ENCODE results near the gene CMSS1. TPM values are rescaled to one million over a fixed set of nuclear protein-coding genes. Genes with fewer than 3 reads are reported as not detected.

Gene CMSS1
- total RNA-seq, 4 donors from 2014 or later: 1.8 to 41.2 (median 17.0) TPM

- Histone ChIP-seq H3K36me3 (no peaks in the 10 kb centered on the region), H3K9me3 (no peaks in the 10 kb centered on the region), H3K4me3 (no peak overlapping the region), H3K27me3 (no peaks in the 10 kb centered on the region), H3K4me1 (peaks cover 0 to 8% of the 10 kb centered on the region in 2 donors), H3K27ac (peak overlapping the region; percentile 76 to 81)
- DNase-seq: peak; percentile 39 to 75
- intact Hi-C loops (cut with DNase I; ENCODE audit: low total_unique reads): no loop called here
- TF ChIP-seq POLR2A (IDR thresholded peaks at IDR 0.05) (no peak), CTCF (IDR thresholded peaks at IDR 0.05) (no peak)
Measured at GRCh38 chr3:100002599-100003350, 185.1 kb downstream of the CMSS1 start.

- no peaks in the 10 kb centered on the region for H3K36me3 ChIP-seq
- intact Hi-C loops (cut with DNase I; ENCODE audit: low total_unique reads): no loop called here
- no peak overlapping the region for H3K4me3 ChIP-seq
- H3K9me3 ChIP-seq: no peaks in the 10 kb centered on the region
- no peak for DNase-seq
- H3K27me3 ChIP-seq: no peaks in the 10 kb centered on the region
- H3K27ac ChIP-seq: peak overlapping the region; percentile 76 to 81
- H3K4me1 ChIP-seq: peaks cover 0 to 8% of the 10 kb centered on the region in 2 donors
- TF ChIP-seq CTCF (IDR thresholded peaks at IDR 0.05) (no peak), POLR2A (IDR thresholded peaks at IDR 0.05) (no peak)
Measured at GRCh38 chr3:100003609-100004503, 186.2 kb downstream of the CMSS1 start.

GRCh38 chr3:100004931-100005330 lies 187.3 kb downstream of the CMSS1 start:
- intact Hi-C loops (cut with DNase I; ENCODE audit: low total_unique reads): no loop called here
- Histone ChIP-seq H3K27me3 (no peaks in the 10 kb centered on the region), H3K4me1 (peaks cover 0 to 8% of the 10 kb centered on the region in 2 donors), H3K4me3 (no peak overlapping the region), H3K9me3 (no peaks in the 10 kb centered on the region), H3K36me3 (no peaks in the 10 kb centered on the region), H3K27ac (peak overlapping the region; percentile 25 to 81)
- TF ChIP-seq CTCF (IDR thresholded peaks at IDR 0.05): no peak
- no peak for TF ChIP-seq POLR2A (IDR thresholded peaks at IDR 0.05)
- DNase-seq: no peak

GRCh38 chr3:100005665-100006393 lies 188.2 kb downstream of the CMSS1 start:
- no peak for DNase-seq
- H3K36me3 ChIP-seq: no peaks in the 10 kb centered on the region
- TF ChIP-seq CTCF (IDR thresholded peaks at IDR 0.05) (no peak), POLR2A (IDR thresholded peaks at IDR 0.05) (no peak)
- peak overlapping the region; percentile 42 to 81 for H3K27ac ChIP-seq
- H3K9me3 ChIP-seq: no peaks in the 10 kb centered on the region
- intact Hi-C loops (cut with DNase I; ENCODE audit: low total_unique reads): no loop called here
- H3K27me3 ChIP-seq: no peaks in the 10 kb centered on the region
- H3K4me1 ChIP-seq: peaks cover 0 to 8% of the 10 kb centered on the region in 2 donors
- no peak overlapping the region for H3K4me3 ChIP-seq

Data from uterus (tissue), 4 donors.